Sigmoid colon (tissue), 4 donors: ENCODE measurements around the gene CHRNE.

Experiments
- CTCF ChIP-seq, 4 experiments: fragments of 450-650 bp in 3 of 4; fragments of 200-600 bp in 1 of 4; IDR thresholded peaks; one replicate each; pipeline ENCODE4 v1.5.1; 2016 to 2019; ENCODE audit warnings: antibody characterized with exemption in 4 of 4, mild to moderate bottlenecking in 3 of 4, moderate library complexity in 2 of 4
- EP300 ChIP-seq, 4 donors: sonication (generic); formaldehyde crosslinking; IDR thresholded peaks; one replicate each; pipeline ENCODE4 v1.6.1; 2017; ENCODE audit warnings: antibody characterized with exemption in 4 of 4
- POLR2A ChIP-seq, 2 donors: fragments of 450-650 bp; IDR thresholded peaks; one replicate each; pipeline ENCODE4 v1.6.1; 2016; ENCODE audit warnings: antibody characterized with exemption in 2 of 2, mild to moderate bottlenecking in 2 of 2, moderate library complexity in 2 of 2
- POLR2AphosphoS5 ChIP-seq, 4 donors: sonication (generic); formaldehyde crosslinking; IDR thresholded peaks; one replicate each; pipeline ENCODE4 v1.6.1; 2017; ENCODE audit warnings: antibody characterized with exemption in 4 of 4

DNA sequence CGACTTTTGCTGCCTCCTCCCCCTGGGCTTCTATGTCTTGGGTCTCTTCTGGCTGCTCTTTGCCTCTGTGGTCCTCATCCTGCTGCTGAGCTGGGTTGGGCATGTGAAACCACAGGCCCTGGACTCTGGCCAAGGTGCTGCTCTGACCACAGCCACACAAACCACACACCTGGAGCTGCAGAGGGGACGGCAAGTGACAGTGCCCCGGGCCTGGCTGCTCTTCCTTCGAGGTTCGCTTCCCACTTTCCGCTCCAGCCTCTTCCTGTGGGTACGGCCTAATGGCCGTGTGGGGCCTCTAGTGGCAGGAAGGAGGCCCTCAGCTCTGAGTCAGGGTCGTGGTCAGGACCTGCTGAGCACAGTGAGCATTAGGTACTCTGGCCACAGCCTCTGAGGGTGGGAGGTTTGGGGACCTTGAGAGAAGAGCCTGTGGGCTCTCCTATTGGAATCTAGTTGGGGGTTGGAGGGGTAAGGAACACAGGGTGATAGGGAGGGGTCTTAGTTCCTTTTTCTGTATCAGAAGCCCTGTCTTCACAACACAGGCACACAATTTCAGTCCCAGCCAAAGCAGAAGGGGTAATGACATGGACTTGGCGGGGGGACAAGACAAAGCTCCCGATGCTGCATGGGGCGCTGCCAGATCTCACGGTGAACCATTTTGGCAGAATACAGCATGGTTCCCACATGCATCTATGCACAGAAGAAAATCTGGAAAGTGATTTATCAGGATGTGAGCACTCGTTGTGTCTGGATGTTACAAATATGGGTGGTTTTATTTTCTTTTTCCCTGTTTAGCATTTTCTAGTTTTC, 31.5 kb upstream of the CHRNE start:
- peak in 1 of 4 experiments; percentile 6 for TF ChIP-seq CTCF (IDR thresholded peaks at IDR 0.05)
- no peak for TF ChIP-seq POLR2AphosphoS5 (IDR thresholded peaks at IDR 0.05)
- no peak for TF ChIP-seq EP300 (IDR thresholded peaks at IDR 0.05)
- TF ChIP-seq POLR2A (IDR thresholded peaks at IDR 0.05) = no peak
